GM21576 (cell line): Measurements from ENCODE around the gene CBARP.

ENCODE experiments used
- ATAC-seq: cut with Tn5 transposase; IDR thresholded peaks from one replicate; pipeline ENCODE4 v1.9.1; 2021; ENCODE audit warnings: mild to moderate bottlenecking, moderate library complexity; ENCODE audit not compliant: unreplicated experiment

CBARP gene

DNA sequence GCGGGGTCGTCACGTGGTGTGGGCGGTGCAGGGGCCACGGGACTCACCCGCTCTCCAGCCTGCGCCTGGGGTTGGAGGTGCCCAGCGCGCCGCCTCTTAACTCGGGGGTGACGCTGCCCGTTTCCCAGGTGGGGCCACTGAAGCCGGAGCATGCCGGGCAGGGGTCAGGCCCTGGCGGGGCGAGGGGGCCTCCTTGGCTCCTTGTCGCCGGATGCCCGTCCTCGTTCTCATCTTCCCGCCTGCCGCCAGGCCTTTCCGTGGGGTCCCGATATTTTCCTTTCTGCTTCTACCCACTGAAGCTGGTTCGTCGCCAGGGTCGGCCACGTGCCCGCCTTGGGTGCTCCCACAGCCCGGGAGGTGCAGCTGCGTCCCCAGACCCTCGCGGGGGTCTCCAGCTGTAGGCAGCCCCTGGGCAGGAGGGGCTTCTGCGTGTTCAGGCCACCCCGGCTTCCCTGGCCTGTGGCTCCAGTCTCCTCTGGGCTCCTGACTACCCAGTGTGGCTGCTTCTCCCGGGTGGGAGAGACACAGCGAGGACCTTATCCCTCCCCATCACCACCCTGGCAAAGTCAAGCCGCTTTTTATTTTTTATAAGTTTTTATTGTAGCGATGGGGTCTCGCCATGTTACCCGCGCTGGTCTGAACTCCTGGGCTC lies 38.3 kb upstream of the CBARP start:
- ATAC-seq, result no peak

DNA sequence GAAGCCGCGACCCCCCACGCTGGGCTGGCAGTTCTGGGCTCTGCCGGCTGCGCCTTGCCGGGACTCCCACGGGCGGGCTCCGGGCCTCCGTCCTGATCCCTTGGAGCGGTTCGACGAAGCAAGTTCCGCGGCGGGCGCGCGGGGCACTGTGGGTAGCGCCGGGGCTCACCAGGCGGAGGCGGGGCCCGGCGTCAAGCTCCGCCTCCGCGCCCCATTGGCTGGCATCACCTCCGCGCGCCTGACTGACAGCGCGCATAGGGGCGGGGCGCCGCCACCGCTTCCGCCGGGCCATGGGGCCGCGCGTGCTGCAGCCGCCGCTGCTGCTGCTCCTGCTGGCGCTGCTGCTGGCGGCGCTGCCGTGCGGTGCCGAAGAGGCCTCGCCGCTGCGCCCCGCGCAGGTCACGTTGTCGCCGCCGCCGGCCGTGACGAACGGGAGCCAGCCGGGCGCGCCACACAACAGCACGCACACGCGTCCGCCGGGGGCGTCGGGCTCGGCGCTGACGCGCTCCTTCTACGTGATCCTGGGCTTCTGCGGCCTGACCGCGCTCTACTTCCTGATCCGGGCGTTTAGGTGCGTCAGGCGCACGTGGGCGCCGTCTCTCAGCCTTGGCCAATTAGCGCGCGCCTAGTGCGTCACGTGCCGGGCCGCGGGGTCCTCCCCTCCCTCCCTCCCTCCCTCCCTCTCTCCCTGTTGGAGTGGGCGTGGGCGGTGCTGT lies 37.6 kb upstream of the CBARP start, which contains the start of gene FAM174C:
TSS of gene FAM174C (plus strand) at position 271 of the 716 bp plus-strand sequence. CDS start at position 291, 20 bp downstream.
- ATAC-seq, result peak; percentile 62

DNA sequence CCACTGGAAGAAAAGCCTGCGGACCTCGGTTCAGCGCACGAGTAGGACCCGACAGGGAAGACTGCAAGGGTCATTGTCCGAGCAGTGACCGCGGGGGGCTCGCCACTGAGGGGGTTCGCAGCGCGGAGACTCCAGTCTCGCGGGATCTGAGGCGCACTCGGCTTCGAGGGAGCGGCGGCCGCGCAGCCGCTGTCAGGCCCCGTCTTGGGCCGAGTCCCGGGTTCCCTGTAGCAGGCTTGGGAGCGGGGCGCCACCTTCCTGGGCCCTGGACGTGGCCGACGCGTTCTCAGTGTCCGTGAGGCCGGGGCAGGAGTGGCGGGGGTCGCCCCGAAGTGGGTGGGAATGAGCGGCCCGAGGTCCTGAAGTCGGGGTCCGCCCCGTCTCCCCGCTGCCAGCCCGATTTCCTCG lies 37.1 kb upstream of the CBARP start:
- ATAC-seq, result no peak

DNA sequence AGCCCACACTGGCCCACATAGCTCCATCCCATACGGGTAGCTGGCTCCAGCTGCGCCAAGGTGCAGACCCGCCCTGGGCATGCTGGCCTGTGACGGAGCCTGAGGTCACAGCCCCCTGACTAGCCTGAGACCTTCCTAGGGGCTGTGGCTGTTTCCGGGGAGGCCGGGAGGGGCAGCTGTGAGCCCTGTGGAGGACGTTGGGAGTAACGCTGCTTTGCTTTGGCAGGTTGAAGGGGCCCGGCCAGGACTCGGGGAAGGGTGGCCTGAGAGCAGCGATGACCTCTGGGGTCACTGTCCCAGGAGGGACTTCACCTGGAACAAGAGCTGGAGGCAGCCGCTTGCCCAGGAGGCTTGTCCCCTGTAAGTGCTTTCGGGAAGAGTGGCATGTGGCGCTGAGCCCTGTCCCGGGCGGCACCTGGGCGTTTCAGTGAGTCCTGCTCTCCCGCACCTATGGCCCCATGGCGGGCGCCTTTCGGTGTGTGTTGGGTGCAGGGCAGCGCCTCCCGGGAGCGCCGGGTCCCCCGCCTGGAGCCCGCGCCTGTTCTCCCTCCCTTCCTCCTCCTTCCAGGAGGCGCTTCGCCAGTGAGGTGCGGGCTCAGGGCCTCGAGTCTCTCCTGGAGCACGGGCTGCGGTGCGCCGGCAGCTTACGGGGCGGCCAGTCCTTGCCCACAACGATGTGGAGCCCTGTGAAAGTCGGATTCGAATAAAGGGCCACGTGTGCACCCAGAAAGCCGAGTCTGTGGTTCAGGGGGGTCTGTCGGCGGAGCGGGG lies 36.5 kb upstream of the CBARP start:
- no peak for ATAC-seq

DNA sequence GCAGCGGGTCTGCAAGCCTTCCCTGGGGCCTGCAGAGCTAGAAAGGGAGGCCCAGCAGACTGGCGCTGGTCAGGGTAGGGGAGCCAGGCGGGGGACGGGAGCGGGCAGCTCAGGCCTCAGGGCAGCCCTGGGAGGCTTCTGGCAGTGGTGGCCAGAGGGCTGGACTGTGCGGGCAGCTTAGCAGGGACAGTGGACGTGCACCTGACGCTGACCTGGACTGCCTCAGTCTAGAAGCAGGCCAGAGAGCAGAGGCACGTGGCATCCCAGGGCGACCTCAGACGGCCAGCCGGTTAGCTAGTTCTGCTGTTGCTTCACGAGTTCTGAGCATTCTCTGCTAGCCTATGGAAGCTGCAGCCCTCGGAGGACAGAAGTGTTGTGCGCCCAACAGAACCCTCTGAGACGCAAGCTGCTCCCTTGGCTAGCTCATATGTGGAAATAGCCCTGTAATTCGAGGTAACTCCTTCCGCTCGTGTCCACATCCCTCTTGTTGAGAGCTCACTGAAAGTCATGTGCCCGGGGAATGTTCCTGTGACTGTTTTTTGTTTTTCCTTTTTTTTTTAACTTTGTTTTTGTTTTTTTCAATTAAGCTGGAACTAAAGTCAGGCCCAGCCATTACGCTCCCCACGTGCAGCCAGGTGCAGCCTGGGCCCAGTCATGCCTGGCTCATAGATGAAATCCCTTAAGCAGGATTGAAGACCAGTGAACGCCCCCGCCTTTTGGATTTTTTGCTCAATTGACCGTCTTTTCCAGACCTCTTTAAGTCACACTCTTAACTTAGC lies 35.6 kb upstream of the CBARP start:
- no peak for ATAC-seq

DNA sequence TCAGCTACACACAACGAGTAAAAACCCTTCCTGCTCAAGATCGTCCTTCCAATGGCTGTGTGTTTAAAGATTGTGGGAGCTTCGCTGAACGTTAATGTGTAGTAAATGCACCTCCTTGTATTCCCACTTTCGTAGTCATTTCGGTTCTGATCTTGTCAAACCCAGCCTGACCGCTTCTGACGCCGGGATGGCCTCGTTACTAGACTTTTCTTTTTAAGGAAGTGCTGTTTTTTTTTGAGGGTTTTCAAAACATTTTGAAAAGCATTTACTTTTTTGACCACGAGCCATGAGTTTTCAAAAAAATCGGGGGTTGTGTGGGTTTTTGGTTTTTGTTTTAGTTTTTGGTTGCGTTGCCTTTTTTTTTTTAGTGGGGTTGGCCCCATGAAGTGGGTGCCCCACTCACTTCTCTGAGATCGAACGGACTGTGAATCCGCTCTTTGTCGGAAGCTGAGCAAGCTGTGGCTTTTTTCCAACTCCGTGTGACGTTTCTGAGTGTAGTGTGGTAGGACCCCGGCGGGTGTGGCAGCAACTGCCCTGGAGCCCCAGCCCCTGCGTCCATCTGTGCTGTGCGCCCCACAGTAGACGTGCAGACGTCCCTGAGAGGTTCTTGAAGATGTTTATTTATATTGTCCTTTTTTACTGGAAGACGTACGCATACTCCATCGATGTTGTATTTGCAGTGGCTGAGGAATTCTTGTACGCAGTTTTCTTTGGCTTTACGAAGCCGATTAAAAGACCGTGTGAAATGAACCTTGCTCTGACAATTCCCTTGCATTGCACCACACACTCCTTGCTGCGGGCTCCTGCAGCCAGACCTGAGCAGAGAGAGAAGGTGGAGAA lies 34.8 kb upstream of the CBARP start:
- no peak for ATAC-seq

DNA sequence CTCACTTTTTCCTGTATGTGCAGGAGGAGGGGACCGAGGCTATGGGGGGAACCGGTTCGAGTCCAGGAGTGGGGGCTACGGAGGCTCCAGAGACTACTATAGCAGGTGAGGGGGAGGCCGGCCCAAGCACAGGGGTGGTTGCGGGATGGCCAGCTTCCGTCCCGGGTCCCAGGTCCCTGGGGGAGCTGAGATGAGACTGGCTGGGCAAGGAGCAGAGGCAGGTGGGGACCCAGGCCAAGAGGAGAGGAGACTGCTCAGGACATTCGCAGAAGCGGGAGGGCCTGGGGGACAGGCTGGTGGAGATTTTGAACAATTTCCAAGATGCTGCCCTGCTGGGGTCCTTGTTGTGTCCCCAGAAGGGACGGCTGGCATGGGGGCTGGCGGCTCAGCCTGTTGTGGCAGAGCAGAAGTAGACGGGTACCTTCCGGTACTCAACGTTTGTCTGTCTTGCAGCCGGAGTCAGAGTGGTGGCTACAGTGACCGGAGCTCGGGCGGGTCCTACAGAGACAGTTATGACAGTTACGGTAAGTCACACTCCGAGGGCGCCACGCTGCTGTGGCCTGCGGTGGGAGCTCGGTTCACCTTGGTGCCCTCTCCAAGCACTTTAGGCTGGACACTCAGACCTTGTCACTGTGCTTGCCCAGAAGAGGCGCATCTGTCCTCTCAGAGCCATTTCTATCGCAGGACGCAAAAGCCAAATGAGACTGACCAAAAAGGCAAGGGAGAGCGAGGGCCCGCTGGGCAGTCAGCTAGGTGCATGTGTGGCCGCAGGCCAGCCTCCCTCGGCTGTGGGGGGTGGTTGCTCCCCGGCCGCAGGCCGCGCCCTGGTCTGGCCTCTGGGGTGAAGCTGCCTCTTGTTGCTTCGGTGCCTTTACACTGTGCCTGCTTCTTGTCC lies 34.0 kb upstream of the CBARP start:
- ATAC-seq, result no peak

DNA sequence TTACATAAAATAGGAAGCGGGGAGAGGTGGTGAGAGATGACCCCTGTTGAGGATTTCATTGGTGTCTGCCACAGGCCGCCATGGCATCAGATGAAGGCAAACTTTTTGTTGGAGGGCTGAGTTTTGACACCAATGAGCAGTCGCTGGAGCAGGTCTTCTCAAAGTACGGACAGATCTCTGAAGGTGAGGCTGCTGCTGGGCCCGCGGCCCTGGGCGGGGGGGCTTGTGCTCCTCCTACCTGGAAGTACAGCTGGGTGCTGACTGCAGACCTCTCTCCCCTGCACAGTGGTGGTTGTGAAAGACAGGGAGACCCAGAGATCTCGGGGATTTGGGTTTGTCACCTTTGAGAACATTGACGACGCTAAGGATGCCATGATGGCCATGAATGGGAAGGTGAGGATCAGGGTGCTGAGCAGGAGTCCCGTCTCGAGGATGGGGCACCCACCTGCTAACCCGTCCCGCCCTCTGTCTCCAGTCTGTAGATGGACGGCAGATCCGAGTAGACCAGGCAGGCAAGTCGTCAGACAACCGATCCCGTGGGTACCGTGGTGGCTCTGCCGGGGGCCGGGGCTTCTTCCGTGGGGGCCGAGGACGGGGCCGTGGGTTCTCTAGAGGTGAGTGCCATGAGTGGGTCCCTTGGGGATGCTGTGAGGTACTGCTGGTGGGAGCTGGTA lies 33.2 kb upstream of the CBARP start:
- ATAC-seq, result no peak

DNA sequence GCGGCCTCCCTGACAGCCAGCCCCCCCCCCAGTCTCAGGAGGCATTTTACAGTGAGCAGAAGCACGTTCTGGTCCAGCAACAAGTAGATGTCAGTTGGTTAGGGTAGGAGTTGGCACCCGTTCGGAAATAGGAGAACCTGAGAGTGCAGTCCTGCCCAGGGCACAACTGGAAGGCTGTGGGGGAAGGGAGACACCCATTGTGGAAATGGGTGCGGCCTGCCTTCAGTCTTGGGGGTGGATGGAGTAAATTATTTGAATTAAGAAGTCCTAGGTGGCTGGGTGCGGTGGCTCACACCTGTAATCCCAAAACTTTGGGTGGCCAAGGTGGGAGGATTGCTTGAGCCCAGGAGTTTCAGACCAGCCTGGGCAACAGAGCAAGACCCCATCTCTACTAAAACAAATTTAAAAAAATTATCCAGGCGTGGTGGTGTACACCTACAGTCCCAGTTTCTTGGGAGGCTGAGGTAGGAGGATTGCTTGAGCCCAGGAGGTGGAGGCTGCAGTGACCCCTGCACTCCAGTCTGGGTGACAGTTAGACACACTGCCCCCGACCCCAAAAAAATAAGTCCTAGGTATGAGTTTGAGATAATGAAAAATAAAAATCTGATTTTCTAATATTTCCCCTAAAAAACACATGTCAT lies 32.5 kb upstream of the CBARP start:
- ATAC-seq, result no peak

DNA sequence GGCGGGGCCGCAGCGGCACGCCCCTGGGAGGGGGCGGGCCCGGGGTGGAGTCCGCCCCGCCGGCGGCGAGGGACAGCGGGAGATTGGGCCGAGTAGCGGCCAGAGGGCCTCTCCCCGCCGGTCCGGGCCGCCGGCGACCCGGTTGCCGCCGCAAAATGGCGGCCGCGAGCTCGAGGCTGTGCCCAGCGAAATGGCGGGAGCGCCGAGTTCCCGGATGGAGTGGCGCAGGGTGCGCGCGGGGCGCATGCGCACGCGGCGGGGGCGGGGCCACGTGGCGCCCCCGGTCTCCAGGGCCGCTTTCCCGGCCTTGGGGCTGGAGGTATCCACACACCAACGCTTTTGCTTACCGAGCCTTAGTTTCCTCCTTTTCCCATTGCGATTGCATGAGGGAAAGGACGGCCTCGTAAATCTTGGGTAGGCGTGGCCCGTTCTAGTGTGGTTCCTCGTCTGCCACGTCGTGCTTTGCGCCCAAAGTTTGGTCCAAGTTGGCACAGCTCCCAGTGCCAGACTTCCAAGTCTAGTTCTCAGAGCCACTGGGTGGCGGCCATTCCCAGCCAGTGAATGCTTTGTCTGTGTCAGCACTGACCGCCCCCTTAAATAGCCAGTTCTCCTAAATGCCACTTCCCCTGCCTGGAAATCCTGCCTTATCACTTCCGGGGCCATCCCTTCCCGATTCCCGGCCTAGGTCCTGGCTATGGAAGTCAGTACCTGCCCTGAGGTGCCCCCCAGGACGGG lies 31.8 kb upstream of the CBARP start:
- peak; percentile 19 for ATAC-seq

DNA sequence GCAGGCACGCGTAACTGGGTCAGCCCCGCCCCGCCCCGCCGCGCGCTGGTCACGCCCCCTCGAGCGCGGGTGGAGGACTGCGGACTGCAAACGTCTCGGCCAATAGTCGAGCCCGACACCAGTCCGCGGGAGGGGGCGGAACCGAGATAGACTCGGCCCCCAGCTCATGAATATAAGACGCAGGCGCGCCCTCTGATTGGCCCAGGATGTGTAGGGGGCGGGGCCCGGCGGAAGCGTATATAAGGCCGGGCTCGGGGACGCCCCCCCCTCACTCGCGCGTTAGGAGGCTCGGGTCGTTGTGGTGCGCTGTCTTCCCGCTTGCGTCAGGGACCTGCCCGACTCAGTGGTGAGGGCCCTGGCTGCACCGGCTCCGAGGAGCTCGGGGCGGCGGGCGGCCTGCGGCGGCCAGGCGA lies 31.3 kb upstream of the CBARP start, which contains the start of gene CIRBP:
TSS of gene CIRBP (plus strand) at position 268 of the 413 bp plus-strand sequence. CDS start 1,602 bp downstream, outside the sequence.
- peak; percentile 56 for ATAC-seq

DNA sequence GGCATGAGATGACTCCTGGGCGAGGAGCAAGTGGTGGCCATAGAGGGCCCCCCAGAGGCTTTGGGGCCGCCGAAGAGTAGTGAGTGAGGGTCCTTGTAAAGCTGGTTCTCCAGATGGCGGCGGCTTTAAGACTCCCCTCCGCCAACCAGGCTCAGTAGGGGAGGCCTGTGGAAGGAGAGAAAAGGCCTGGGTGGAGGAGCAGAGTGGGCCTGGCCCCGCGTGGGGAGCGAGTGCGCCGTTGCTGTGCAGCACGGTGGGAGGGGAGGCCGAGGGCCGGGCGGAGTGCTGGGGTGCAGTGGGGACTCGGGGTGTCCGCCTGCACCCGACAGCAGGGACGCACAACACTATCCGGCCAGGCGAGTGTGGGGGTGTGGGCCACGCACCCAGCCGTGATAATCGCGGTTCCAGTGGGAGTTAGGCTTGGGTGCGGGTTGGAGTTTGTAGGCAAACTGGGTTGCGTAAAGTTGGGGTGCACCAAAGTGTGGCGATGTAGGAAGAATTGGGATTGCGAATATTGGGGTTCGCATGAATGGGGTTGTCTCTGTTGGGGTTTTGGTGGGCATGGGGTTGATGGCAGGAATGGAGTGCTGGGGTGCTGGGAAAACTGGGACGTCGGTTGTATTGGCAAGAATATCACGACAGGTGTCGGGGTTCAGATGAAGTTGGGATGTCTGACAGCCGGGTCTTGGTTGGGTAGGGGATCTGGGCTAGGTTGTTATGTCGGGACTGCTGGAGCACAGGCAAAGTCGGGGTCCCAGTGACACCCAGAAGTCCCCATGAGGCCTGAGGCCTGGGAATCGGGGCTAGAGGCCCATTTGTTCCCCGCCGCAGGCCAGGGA lies 30.6 kb upstream of the CBARP start:
- no peak for ATAC-seq

DNA sequence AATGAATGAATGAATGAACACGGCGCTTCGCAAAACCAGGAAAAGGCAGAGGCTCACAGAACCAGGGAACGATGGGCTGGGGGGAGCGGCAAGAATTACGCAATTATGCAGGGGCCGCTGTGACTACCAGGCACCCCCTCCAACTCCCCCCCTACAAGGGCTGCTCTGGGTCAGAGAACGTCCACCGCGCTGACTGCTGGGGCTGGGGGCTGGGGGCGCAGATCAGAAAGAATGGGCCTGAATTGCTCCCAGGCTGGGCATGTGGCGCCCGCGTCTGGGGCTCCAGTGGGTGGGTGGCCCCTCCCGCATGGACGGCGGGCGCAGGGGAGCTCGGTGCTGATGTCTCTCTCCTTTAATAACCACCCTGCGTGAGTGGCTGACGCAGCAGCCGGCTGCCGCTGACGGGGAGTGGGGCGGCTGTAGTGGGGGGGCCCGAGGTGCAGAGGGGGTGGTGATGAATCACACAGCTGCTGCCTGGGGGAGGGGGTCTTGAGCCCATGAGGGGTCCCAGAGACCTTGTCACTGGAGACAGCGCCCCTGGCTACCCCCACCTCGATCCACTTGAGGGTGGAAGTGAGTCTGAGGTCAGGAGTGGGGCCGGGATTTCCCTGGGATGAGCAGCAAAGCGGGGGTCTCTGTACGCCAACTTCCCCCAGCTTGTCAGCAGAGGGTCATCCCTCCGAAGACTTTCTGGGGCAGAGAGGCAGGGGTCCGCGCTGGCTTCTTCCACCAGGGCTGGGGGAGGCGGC lies 29.8 kb upstream of the CBARP start:
- no peak for ATAC-seq

DNA sequence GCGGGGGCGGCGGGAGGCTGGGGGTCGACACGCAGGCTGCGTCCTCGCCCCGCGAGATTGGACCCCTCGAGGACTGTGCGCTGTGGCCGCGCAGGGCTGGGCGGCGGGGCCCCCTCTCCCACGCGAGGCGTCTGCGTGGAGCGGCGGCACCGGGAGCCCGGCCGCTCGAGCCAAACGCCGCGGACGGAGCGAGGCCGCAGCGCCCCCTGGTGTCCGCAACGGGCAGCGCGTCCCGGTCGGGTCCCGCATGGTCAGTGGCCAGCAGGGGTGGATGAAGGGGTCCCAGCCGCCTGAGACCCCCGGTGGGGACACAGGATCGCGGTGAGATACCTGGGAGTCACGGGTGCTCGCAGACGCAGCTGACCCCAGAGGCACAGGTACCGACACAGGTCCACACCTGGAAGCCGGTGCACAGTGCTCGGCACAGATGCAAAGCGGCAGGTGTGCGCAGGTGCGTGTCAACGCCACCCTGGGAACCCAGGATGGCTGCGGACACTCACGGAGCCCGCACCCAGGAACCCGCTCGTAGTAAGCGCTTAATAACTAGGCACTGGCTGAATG lies 29.2 kb upstream of the CBARP start:
- no peak for ATAC-seq
